Measurements from ENCODE around the gene NR1H4. TPM values are rescaled to one million over a fixed set of nuclear protein-coding genes. Genes with fewer than 3 reads are reported as not detected.

Gene NR1H4
- total and polyA plus RNA-seq, 4 donors = 33.5 to 106 (median 55.0) TPM

GRCh38 chr12:100554608-100555077 lies 81.0 kb downstream of the NR1H4 start (continued):
- TF ChIP-seq GABPA (IDR thresholded peaks at IDR 0.05 in 1 of 2, conservative IDR thresholded peaks at IDR 0.05 in 1 of 2) (peak; percentile 60 to 64), HNF4G (IDR thresholded peaks at IDR 0.05) (no peak), TAF1 (conservative IDR thresholded peaks at IDR 0.05) (no peak), NR2F2 (IDR thresholded peaks at IDR 0.05) (no peak), FOXA2 (IDR thresholded peaks at IDR 0.05) (peak; percentile 87), JUND (IDR thresholded peaks at IDR 0.05) (peak in 1 of 2 donors; percentile 15), SP1 (IDR thresholded peaks at IDR 0.05) (peak; percentile 30)
- TF ChIP-seq, protein P1, sequence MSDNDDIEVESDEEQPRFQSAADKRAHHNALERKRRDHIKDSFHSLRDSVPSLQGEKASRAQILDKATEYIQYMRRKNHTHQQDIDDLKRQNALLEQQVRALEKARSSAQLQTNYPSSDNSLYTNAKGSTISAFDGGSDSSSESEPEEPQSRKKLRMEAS (IDR thresholded peaks at IDR 0.05) = peak; percentile 74

- Histone ChIP-seq H3K9me3 (ENCODE audit: control insufficient read depth in 4 of 4, low read length in 3 of 4) (no peaks in the 10 kb centered on the region), H3K4me3 (ENCODE audit: low read depth in 1 of 3, low read length in 3 of 3) (no peak overlapping the region), H3K27me3 (ENCODE audit: control insufficient read depth in 4 of 4, insufficient read depth in 4 of 4, low read length in 3 of 4) (no peaks in the 10 kb centered on the region), H3K36me3 (ENCODE audit: control insufficient read depth in 4 of 4, insufficient read depth in 3 of 4, low read depth in 1 of 4, low read length in 3 of 4) (peaks cover 5 to 29% (median 15%) of the 10 kb centered on the region in 4 donors), H3K27ac (ENCODE audit: low read depth in 1 of 2, low read length in 2 of 2) (peak overlapping the region; percentile 68 to 70), H3K4me1 (ENCODE audit: control insufficient read depth in 4 of 4, insufficient read depth in 4 of 4, low read length in 3 of 4) (peaks cover 0 to 45% (median 43%) of the 10 kb centered on the region in 4 donors), H3K9ac (ENCODE audit: low read depth in 1 of 2, low read length in 2 of 2) (peak overlapping the region in 1 of 2 donors; percentile 57)
- DNase-seq (ENCODE audit: low spot score) = no peak
- TF ChIP-seq SP1 (IDR thresholded peaks at IDR 0.05) = peak; percentile 89
- TF ChIP-seq, protein P1 (IDR thresholded peaks at IDR 0.05) = peak; percentile 90
- peak; percentile 37 for TF ChIP-seq TAF1 (conservative IDR thresholded peaks at IDR 0.05)
- peak; percentile 71 for TF ChIP-seq NR2F2 (IDR thresholded peaks at IDR 0.05)
- peak; percentile 83 for TF ChIP-seq HNF4G (IDR thresholded peaks at IDR 0.05)
- TF ChIP-seq REST (IDR thresholded peaks at IDR 0.05) = peak; percentile 32
- peak; percentile 89 to 90 for TF ChIP-seq JUND (IDR thresholded peaks at IDR 0.05)
- TF ChIP-seq RXRA (IDR thresholded peaks at IDR 0.05) = peak; percentile 92 to 93
- no peak for TF ChIP-seq FOXA1 (IDR thresholded peaks at IDR 0.05)
- TF ChIP-seq, protein P2, sequence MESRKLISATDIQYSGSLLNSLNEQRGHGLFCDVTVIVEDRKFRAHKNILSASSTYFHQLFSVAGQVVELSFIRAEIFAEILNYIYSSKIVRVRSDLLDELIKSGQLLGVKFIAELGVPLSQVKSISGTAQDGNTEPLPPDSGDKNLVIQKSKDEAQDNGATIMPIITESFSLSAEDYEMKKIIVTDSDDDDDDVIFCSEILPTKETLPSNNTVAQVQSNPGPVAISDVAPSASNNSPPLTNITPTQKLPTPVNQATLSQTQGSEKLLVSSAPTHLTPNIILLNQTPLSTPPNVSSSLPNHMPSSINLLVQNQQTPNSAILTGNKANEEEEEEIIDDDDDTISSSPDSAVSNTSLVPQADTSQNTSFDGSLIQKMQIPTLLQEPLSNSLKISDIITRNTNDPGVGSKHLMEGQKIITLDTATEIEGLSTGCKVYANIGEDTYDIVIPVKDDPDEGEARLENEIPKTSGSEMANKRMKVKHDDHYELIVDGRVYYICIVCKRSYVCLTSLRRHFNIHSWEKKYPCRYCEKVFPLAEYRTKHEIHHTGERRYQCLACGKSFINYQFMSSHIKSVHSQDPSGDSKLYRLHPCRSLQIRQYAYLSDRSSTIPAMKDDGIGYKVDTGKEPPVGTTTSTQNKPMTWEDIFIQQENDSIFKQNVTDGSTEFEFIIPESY (IDR thresholded peaks at IDR 0.05) = peak; percentile 69
- TF ChIP-seq, protein P3, sequence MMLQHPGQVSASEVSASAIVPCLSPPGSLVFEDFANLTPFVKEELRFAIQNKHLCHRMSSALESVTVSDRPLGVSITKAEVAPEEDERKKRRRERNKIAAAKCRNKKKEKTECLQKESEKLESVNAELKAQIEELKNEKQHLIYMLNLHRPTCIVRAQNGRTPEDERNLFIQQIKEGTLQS (IDR thresholded peaks at IDR 0.05) = peak; percentile 92
- peak; percentile 42 to 48 for TF ChIP-seq RAD21 (IDR thresholded peaks at IDR 0.05)
- TF ChIP-seq CTCF (IDR thresholded peaks at IDR 0.05; ENCODE audit: low read depth, low read length, missing input control) = no peak
- TF ChIP-seq HNF4A (conservative IDR thresholded peaks at IDR 0.05) = peak; percentile 98 to 99
- peak in 1 of 2 donors; percentile 42 for TF ChIP-seq GABPA (IDR thresholded peaks at IDR 0.05 in 1 of 2, conservative IDR thresholded peaks at IDR 0.05 in 1 of 2)
- TF ChIP-seq YY1 (IDR thresholded peaks at IDR 0.05) = peak; percentile 54
- TF ChIP-seq FOXA2 (IDR thresholded peaks at IDR 0.05) = peak; percentile 54
- TF ChIP-seq EGR1 (IDR thresholded peaks at IDR 0.05; ENCODE audit: low read depth in 2 of 2) = peak in 1 of 2 donors; percentile 79
- 25% methylated on average over 2 of the region's 2 CpGs for WGBS
Measured at GRCh38 chr12:100555722-100556121, 82.1 kb downstream of the NR1H4 start.
